ENCODE results near the gene FAM20B.
A peak's percentile ranks its signal among the peaks of the same experiment; 100 is the strongest.

Gene FAM20B

GRCh38 chr1:179090923-179091322 lies 65.2 kb downstream of the FAM20B start:
- DNase-seq (ENCODE audit: extremely low read depth in 1 of 2, low read depth in 1 of 2): no peak

GRCh38 chr1:179091691-179092165 lies 66.0 kb downstream of the FAM20B start:
- no peak for DNase-seq (ENCODE audit: extremely low read depth in 1 of 2, low read depth in 1 of 2)

GRCh38 chr1:179092896-179093461 lies 67.3 kb downstream of the FAM20B start:
- no peak for DNase-seq (ENCODE audit: extremely low read depth in 1 of 2, low read depth in 1 of 2)

- DNase-seq (ENCODE audit: extremely low read depth in 1 of 2, low read depth in 1 of 2): no peak
These were observed 69.1 kb downstream of the FAM20B start for GRCh38 chr1:179094818-179095217.

GRCh38 chr1:179095377-179095776 lies 69.7 kb downstream of the FAM20B start:
- no peak for DNase-seq (ENCODE audit: extremely low read depth in 1 of 2, low read depth in 1 of 2)

- DNase-seq (ENCODE audit: extremely low read depth in 1 of 2, low read depth in 1 of 2): no peak
These were observed 70.2 kb downstream of the FAM20B start for GRCh38 chr1:179095924-179096323.

- no peak for DNase-seq (ENCODE audit: extremely low read depth in 1 of 2, low read depth in 1 of 2)
These were observed 74.2 kb downstream of the FAM20B start for GRCh38 chr1:179099891-179100290.

GRCh38 chr1:179101566-179101965 lies 75.9 kb downstream of the FAM20B start:
- DNase-seq (ENCODE audit: extremely low read depth in 1 of 2, low read depth in 1 of 2): no peak

- DNase-seq (ENCODE audit: extremely low read depth in 1 of 2, low read depth in 1 of 2): no peak
These were observed 78.3 kb downstream of the FAM20B start for GRCh38 chr1:179103999-179104398.

- no peak for DNase-seq (ENCODE audit: extremely low read depth in 1 of 2, low read depth in 1 of 2)
These were observed 79.0 kb downstream of the FAM20B start for GRCh38 chr1:179104611-179105250.

GRCh38 chr1:179105393-179105792 lies 79.7 kb downstream of the FAM20B start:
- no peak for DNase-seq (ENCODE audit: extremely low read depth in 1 of 2, low read depth in 1 of 2)

GRCh38 chr1:179107706-179108629 lies 82.3 kb downstream of the FAM20B start:
- DNase-seq (ENCODE audit: extremely low read depth in 1 of 2, low read depth in 1 of 2): no peak

- DNase-seq (ENCODE audit: extremely low read depth in 1 of 2, low read depth in 1 of 2): no peak
These were observed 83.0 kb downstream of the FAM20B start for GRCh38 chr1:179108644-179109043.

GRCh38 chr1:179115181-179115580 lies 89.5 kb downstream of the FAM20B start:
- no peak for DNase-seq (ENCODE audit: extremely low read depth in 1 of 2, low read depth in 1 of 2)

- DNase-seq (ENCODE audit: extremely low read depth in 1 of 2, low read depth in 1 of 2): no peak
These were observed 93.8 kb downstream of the FAM20B start for GRCh38 chr1:179119513-179119912.

GRCh38 chr1:179120736-179121135 lies 95.0 kb downstream of the FAM20B start:
- DNase-seq (ENCODE audit: extremely low read depth in 1 of 2, low read depth in 1 of 2): no peak

- DNase-seq (ENCODE audit: extremely low read depth in 1 of 2, low read depth in 1 of 2): peak in 1 of 2 donors; percentile 27
These were observed 95.7 kb downstream of the FAM20B start for GRCh38 chr1:179121159-179121938.

- DNase-seq (ENCODE audit: extremely low read depth in 1 of 2, low read depth in 1 of 2): no peak
These were observed 99.2 kb downstream of the FAM20B start for GRCh38 chr1:179124873-179125272.
